OCI-LY7 (cell line): ENCODE data around the gene PPM1L. TPM values are rescaled to one million over a fixed set of nuclear protein-coding genes. Genes with fewer than 3 reads are reported as not detected.

ENCODE experiments used
- BruUV-seq: library from RNA; stranded (reverse); fragments of 400-500 nt; replicated peaks from 2 replicates; lab custom pipeline; 2021; lab: Mats Ljungman, UMichigan
- CTCF ChIA-PET: fragments of 300-600 bp; sonication (Branson Sonifier 250); formaldehyde crosslinking; loops from one replicate; lab custom pipeline; 2022; ENCODE audit warnings: antibody characterized with exemption; ENCODE audit not compliant: unreplicated experiment; lab: Charles Lee
- POLR2A ChIA-PET: fragments of 300-600 bp; sonication (Branson Sonifier 250); formaldehyde crosslinking; loops from one replicate; lab custom pipeline; 2022; ENCODE audit warnings: antibody characterized with exemption; lab: Charles Lee
- DNase-seq: peaks from one replicate; pipeline ENCODE4 v3.0.0-alpha.2; 2015; ENCODE audit warnings: low spot score
- H2AFZ ChIP-seq: fragments of 200-600 bp; sonication (generic), shearing (Covaris generic); 2 replicates; pipeline ENCODE4 v1.6.1; 2014; ENCODE audit warnings: mild to moderate bottlenecking, antibody characterized with exemption, low read length, moderate library complexity
- H3K27ac ChIP-seq: fragments of 200-600 bp; sonication (generic); 2 replicates; pipeline ENCODE4 v1.5.1; 2014; ENCODE audit warnings: mixed run types, low read depth, mild to moderate bottlenecking, moderate library complexity, low read length, inconsistent platforms; ENCODE audit not compliant: poor library complexity, severe bottlenecking
- H3K36me3 ChIP-seq: fragments of 200-600 bp; sonication (generic); 2 replicates; pipeline ENCODE4 v1.6.1; 2014; ENCODE audit warnings: mild to moderate bottlenecking, antibody characterized with exemption, low read length, moderate library complexity, mixed read lengths; ENCODE audit not compliant: insufficient read depth
- H3K4me1 ChIP-seq: fragments of 200-600 bp; sonication (generic); 2 replicates; pipeline ENCODE4 v1.5.1; 2014; ENCODE audit warnings: mild to moderate bottlenecking, low read length; ENCODE audit not compliant: insufficient read depth, poor library complexity, severe bottlenecking
- H3K4me2 ChIP-seq: fragments of 200-600 bp; sonication (generic); 2 replicates; pipeline ENCODE4 v1.6.1; 2014; ENCODE audit warnings: mild to moderate bottlenecking, low read length
- H3K4me3 ChIP-seq: fragments of 200-600 bp; sonication (generic); 2 replicates; pipeline ENCODE4 v1.5.1; 2014; ENCODE audit warnings: mild to moderate bottlenecking, low read depth, low read length; ENCODE audit not compliant: poor library complexity, severe bottlenecking
- H3K79me2 ChIP-seq: fragments of 200-600 bp; sonication (generic); 2 replicates; pipeline ENCODE4 v1.6.1; 2016; ENCODE audit warnings: low read depth, mild to moderate bottlenecking, low read length, moderate library complexity, mixed read lengths; ENCODE audit not compliant: insufficient read depth
- H3K9me2 ChIP-seq: fragments of 200-600 bp; sonication (generic); 2 replicates; pipeline ENCODE4 v1.6.1; 2016; ENCODE audit warnings: mild to moderate bottlenecking, low read length, mixed read lengths; ENCODE audit not compliant: insufficient read depth
- H3K9me3 ChIP-seq: fragments of 200-600 bp; sonication (generic); 2 replicates; pipeline ENCODE4 v1.6.1; 2014; ENCODE audit warnings: mild to moderate bottlenecking, mixed run types, low read length, mixed read lengths
- H4K20me1 ChIP-seq: fragments of 200-600 bp; sonication (generic); 2 replicates; pipeline ENCODE4 v1.6.1; 2014; ENCODE audit warnings: mild to moderate bottlenecking, antibody characterized with exemption, low read length, moderate library complexity, mixed read lengths; ENCODE audit not compliant: insufficient read depth
- EZH2phosphoT487 ChIP-seq: fragments of 200-600 bp; sonication (generic); IDR thresholded peaks from 2 replicates; pipeline ENCODE4 v1.6.1; 2018; ENCODE audit warnings: low read depth, borderline replicate concordance, mild to moderate bottlenecking, mixed run types, antibody characterized with exemption, low read length, moderate library complexity, mixed read lengths
- intact Hi-C: fragments of 100-400 bp; cut with micrococcal nuclease; formaldehyde crosslinking; loops from one replicate; pipeline ENCODE4 v1.10.0; 2022; ENCODE audit not compliant: unreplicated experiment
- total RNA-seq, 2 experiments: library from RNA; depleted of rRNA in 1 of 2; stranded (reverse); fragments of >200 nt in 1 of 2; shearing (Covaris generic) in 1 of 2; gene quantifications; 2 replicates each; pipeline ENCODE4 v1.2.3, GENCODE V29; 2014 to 2022
- TF ChIP-seq, protein P1 (sequence below): fragments of 200-600 bp; sonication (generic); conservative IDR thresholded peaks from 2 replicates; pipeline ENCODE4 v1.5.1; 2014; ENCODE audit warnings: mild to moderate bottlenecking, antibody characterized with exemption, low read length, moderate library complexity, mixed read lengths

The PPM1L gene
- total RNA-seq, 2 experiments from 2014 or later = 10.3 to 14.7 TPM

DNA sequence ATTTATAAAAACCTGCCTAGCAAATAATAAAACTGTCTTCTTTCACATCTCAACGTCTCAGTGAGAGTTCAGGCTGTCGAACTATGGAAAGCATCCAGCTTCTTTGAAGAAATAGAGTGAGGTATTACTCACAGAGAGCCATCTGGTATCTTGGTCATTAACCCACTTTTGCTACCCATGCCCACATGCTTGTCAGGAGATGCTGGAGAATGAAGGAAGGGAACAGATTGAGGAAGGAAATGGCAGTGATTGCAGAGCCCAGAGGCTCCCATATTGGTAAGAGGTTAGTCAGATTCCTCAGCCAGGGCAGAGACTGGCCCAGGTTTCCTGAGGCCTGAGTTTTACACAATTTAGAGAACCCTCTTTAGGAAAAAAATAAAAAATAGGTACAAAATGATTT is 230.0 kb downstream of the PPM1L start:
- Histone ChIP-seq H3K9me3 (peaks cover 7% of the 10 kb centered on the region; the same call in 1 of the 2 replicates), H3K27ac (no peak overlapping the region), H3K4me3 (no peak overlapping the region), H3K36me3 (no peaks in the 10 kb centered on the region), H3K4me2 (no peak overlapping the region), H4K20me1 (no peaks in the 10 kb centered on the region), H3K4me1 (peaks cover 11% of the 10 kb centered on the region), H3K9me2 (no peaks in the 10 kb centered on the region), H3K79me2 (no peaks in the 10 kb centered on the region), H2AFZ (no peak overlapping the region)
- ChIA-PET POLR2A (interaction anchor here (1.6 kb wide), 1 partner anchor 56 kb away, joined by 3 read pairs; no protein-coding TSS in a partner anchor), CTCF (no interaction called here)
- no peak for DNase-seq
- BruUV-seq = no TSS peak
- intact Hi-C loops = no loop called here
- TF ChIP-seq, protein P1, sequence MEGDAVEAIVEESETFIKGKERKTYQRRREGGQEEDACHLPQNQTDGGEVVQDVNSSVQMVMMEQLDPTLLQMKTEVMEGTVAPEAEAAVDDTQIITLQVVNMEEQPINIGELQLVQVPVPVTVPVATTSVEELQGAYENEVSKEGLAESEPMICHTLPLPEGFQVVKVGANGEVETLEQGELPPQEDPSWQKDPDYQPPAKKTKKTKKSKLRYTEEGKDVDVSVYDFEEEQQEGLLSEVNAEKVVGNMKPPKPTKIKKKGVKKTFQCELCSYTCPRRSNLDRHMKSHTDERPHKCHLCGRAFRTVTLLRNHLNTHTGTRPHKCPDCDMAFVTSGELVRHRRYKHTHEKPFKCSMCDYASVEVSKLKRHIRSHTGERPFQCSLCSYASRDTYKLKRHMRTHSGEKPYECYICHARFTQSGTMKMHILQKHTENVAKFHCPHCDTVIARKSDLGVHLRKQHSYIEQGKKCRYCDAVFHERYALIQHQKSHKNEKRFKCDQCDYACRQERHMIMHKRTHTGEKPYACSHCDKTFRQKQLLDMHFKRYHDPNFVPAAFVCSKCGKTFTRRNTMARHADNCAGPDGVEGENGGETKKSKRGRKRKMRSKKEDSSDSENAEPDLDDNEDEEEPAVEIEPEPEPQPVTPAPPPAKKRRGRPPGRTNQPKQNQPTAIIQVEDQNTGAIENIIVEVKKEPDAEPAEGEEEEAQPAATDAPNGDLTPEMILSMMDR = no peak
- TF ChIP-seq EZH2phosphoT487 = no peak

DNA sequence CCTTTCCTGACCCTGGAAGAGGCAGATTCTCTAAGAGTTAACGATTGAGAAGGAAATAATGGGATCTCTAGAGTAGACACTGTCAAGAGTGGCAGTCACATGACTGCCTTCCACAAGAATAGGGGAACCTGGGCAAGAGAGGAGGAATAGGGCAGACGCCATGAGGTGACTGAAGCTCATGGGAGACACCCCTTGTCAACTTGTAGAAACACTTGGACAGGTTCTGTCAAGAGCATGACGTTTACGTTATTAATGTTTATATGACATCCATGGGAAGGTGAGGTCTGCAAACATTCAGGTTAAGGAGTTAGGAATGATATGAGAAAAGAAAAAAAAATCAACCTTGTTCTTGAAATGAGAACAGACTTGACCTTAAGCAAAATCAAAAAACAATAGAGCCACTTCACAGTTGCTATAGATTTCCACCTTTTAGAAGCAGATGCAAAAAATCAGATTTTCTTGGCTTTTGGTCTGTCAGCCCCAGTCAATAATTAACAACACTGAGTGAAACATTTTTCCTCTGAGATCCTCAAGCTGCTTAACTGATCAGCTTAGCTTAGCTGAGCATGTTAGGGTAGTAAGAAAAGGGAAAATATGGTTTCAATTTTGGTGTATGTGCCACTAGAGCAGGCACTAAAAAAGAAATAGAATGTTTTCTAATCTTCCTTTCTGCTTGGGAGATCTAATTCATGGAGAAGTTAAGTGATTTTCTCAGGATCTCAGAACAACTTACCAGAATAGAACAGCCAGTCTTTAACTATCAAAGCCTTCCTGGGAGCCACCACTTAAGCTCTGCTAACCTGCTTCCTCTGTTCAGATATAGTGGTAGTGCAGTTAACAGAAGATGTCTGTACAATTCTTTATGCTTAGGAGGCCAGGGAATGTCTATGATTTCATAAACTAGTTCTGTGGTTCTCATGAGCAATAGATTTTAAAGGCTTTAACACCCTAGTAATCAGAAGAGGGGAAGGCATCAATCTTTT is 232.2 kb downstream of the PPM1L start:
- Histone ChIP-seq H3K4me1 (no peaks in the 10 kb centered on the region), H3K9me2 (no peaks in the 10 kb centered on the region), H2AFZ (no peak overlapping the region), H3K79me2 (no peaks in the 10 kb centered on the region), H3K9me3 (peaks cover under 1% of the 10 kb centered on the region; the same call in 1 of the 2 replicates), H3K4me2 (no peak overlapping the region), H4K20me1 (no peaks in the 10 kb centered on the region), H3K36me3 (no peaks in the 10 kb centered on the region), H3K4me3 (no peak overlapping the region), H3K27ac (no peak overlapping the region)
- POLR2A ChIA-PET = interaction anchor here (0.6 kb wide), 1 partner anchor 312 kb away, joined by 4 read pairs; no protein-coding TSS in a partner anchor
- TF ChIP-seq EZH2phosphoT487 = no peak
- TF ChIP-seq, protein P1 = no peak
- intact Hi-C loops = no loop called here
- BruUV-seq = no TSS peak
- CTCF ChIA-PET = no interaction called here
- no peak for DNase-seq

DNA sequence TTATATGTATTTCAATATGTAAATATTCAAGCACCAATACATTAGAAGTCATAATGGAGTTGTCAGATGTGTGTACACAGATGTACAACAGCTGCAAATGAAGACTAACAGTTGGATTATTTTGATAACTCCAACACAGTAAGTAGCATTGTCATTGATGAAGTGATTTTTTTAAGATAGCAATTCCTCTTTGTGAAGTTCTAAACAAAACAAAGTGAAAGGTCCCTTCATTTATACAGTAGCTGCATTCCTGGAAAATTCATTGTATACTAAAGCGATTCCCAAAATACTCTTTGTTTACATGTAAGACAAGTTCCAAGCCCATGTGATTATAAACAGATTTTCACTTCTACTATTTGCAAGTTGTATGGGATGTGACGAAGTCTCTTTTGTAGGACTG is 234.4 kb downstream of the PPM1L start:
- ChIA-PET CTCF (no interaction called here), POLR2A (no interaction called here)
- Histone ChIP-seq H3K27ac (no peak overlapping the region), H4K20me1 (no peaks in the 10 kb centered on the region), H3K36me3 (no peaks in the 10 kb centered on the region), H3K4me1 (no peaks in the 10 kb centered on the region), H3K9me2 (no peaks in the 10 kb centered on the region), H2AFZ (no peak overlapping the region), H3K9me3 (no peaks in the 10 kb centered on the region), H3K4me3 (no peak overlapping the region), H3K4me2 (no peak overlapping the region), H3K79me2 (no peaks in the 10 kb centered on the region)
- BruUV-seq = no TSS peak
- intact Hi-C loops = no loop called here
- no peak for DNase-seq
- TF ChIP-seq EZH2phosphoT487 = no peak
- TF ChIP-seq, protein P1 = no peak
